HepG2 (cell line): ENCODE measurements around the gene LENG1. TPM values are rescaled to one million over a fixed set of nuclear protein-coding genes. Genes with fewer than 3 reads are reported as not detected.

Experiments used
- AFF4 ChIP-seq: sonication (generic); formaldehyde crosslinking; IDR thresholded peaks from 2 replicates; pipeline ENCODE4 v1.4.0; 2020; ENCODE audit warnings: missing genetic modification reagents
- ATF6 ChIP-seq: sonication (generic); formaldehyde crosslinking; conservative IDR thresholded peaks from 2 replicates; pipeline ENCODE4 v1.4.0; 2020; ENCODE audit warnings: missing genetic modification reagents
- EHMT2 ChIP-seq: fragments of 200-600 bp; sonication (generic); IDR thresholded peaks from 2 replicates; pipeline ENCODE4 v1.7.0; 2017; ENCODE audit warnings: antibody characterized with exemption, low read depth, low read length, borderline replicate concordance
- KLF11 ChIP-seq: IDR thresholded peaks from 2 replicates; pipeline ENCODE4 v1.6.1; 2016; ENCODE audit warnings: missing compliant biosample characterization
- NR2F2 ChIP-seq: IDR thresholded peaks from 2 replicates; pipeline ENCODE4 v1.6.1; 2012; ENCODE audit warnings: low read depth, inconsistent platforms, borderline replicate concordance
- PRDM4 ChIP-seq: sonication (generic); formaldehyde crosslinking; IDR thresholded peaks from 2 replicates; pipeline ENCODE4 v1.9.0; 2021; ENCODE audit warnings: missing genetic modification reagents, borderline replicate concordance
- TBP ChIP-seq: sonication (generic); formaldehyde crosslinking; IDR thresholded peaks from 2 replicates; pipeline ENCODE4 v1.5.0; 2020; ENCODE audit warnings: missing genetic modification reagents
- ZBTB20 ChIP-seq: sonication (generic); formaldehyde crosslinking; IDR thresholded peaks from 2 replicates; pipeline ENCODE4 v1.8.1; 2023; ENCODE audit warnings: missing genetic modification reagents, low read depth, mild to moderate bottlenecking, borderline replicate concordance
- ZBTB21 ChIP-seq: sonication (generic); formaldehyde crosslinking; IDR thresholded peaks from 2 replicates; pipeline ENCODE4 v1.4.0; 2020; ENCODE audit warnings: missing genetic modification reagents
- ZIK1 ChIP-seq: sonication (generic); formaldehyde crosslinking; IDR thresholded peaks from 2 replicates; pipeline ENCODE4 v1.5.0; 2020; ENCODE audit warnings: mild to moderate bottlenecking, low read depth, missing genetic modification reagents, borderline replicate concordance
- ZKSCAN1 ChIP-seq: fragments of 150-350 bp; IDR thresholded peaks from 2 replicates; pipeline ENCODE4 v1.6.1; 2014; ENCODE audit warnings: low read length
- ZMYM4 ChIP-seq: sonication (generic); formaldehyde crosslinking; IDR thresholded peaks from 2 replicates; pipeline ENCODE4 v1.8.1; 2023; ENCODE audit warnings: mild to moderate bottlenecking, missing genetic modification reagents
- ZNF10 ChIP-seq: sonication (generic); formaldehyde crosslinking; IDR thresholded peaks from 2 replicates; pipeline ENCODE4 v1.4.0; 2020; ENCODE audit warnings: mild to moderate bottlenecking, low read depth, missing genetic modification reagents, borderline replicate concordance
- ZNF260 ChIP-seq: sonication (generic); formaldehyde crosslinking; IDR thresholded peaks from 2 replicates; pipeline ENCODE4 v1.4.0; 2020; ENCODE audit warnings: missing genetic modification reagents, low read depth, mild to moderate bottlenecking, borderline replicate concordance
- ZNF30 ChIP-seq: sonication (generic); formaldehyde crosslinking; IDR thresholded peaks from 2 replicates; pipeline ENCODE4 v1.5.0; 2020; ENCODE audit warnings: mild to moderate bottlenecking, missing genetic modification reagents
- ZNF326 ChIP-seq: sonication (generic); formaldehyde crosslinking; IDR thresholded peaks from 2 replicates; pipeline ENCODE4 v1.4.0; 2020; ENCODE audit warnings: missing genetic modification reagents, borderline replicate concordance
- ZNF430 ChIP-seq: sonication (generic); formaldehyde crosslinking; IDR thresholded peaks from 2 replicates; pipeline ENCODE4 v1.9.0; 2021; ENCODE audit warnings: mild to moderate bottlenecking, missing genetic modification reagents
- ZNF547 ChIP-seq: sonication (generic); formaldehyde crosslinking; IDR thresholded peaks from 2 replicates; pipeline ENCODE4 v1.5.1; 2020; ENCODE audit warnings: mild to moderate bottlenecking, missing genetic modification reagents
- ZNF589 ChIP-seq: sonication (generic); formaldehyde crosslinking; conservative IDR thresholded peaks from 2 replicates; pipeline ENCODE4 v1.8.0; 2022; ENCODE audit warnings: mild to moderate bottlenecking, moderate library complexity, missing genetic modification reagents
- ZNF672 ChIP-seq: sonication (generic); formaldehyde crosslinking; IDR thresholded peaks from 2 replicates; pipeline ENCODE4 v1.8.1; 2022; ENCODE audit warnings: missing genetic modification reagents
- ZNF678 ChIP-seq: sonication (generic); formaldehyde crosslinking; IDR thresholded peaks from 2 replicates; pipeline ENCODE4 v1.4.0; 2020; ENCODE audit warnings: mild to moderate bottlenecking, missing genetic modification reagents
- ZNF749 ChIP-seq: sonication (generic); formaldehyde crosslinking; IDR thresholded peaks from 2 replicates; pipeline ENCODE4 v1.8.0; 2022; ENCODE audit warnings: mild to moderate bottlenecking, missing genetic modification reagents, moderate library complexity, borderline replicate concordance
- ZSCAN31 ChIP-seq: sonication (generic); formaldehyde crosslinking; IDR thresholded peaks from 2 replicates; pipeline ENCODE4 v1.5.0; 2020; ENCODE audit warnings: low read depth, mild to moderate bottlenecking, missing genetic modification reagents
- polyA plus RNA-seq, 8 experiments: library from polyadenylated mRNA; depleted of rRNA in 3 of 8; stranded (reverse) in 7 of 8; unstranded in 1 of 8; fragments of >200 nt; fragmentation: Illumina TruSeq in 4 of 8; extraction: Trizol in 4 of 8; gene quantifications; 2 replicates each; pipeline versions ENCODE4 v1.2.1 to v1.2.3, GENCODE V29; 2011 to 2016; ENCODE audit warnings: low read depth in 4 of 8, missing spikeins in 1 of 8, mixed read lengths in 1 of 8; ENCODE audit not compliant: insufficient read depth in 1 of 8
- total RNA-seq, 5 experiments: library from RNA; depleted of rRNA; stranded (reverse); fragments of >200 nt; fragmentation: Illumina TruSeq; extraction: Trizol; gene quantifications; 2 replicates each; pipeline ENCODE4 v1.2.3, GENCODE V29; 2016; ENCODE audit warnings: low read depth in 1 of 5

LENG1 gene
- total and polyA plus RNA-seq, 2 of the 13 experiments (the other 11 are each of a cell fraction or from before 2014, with no cell fraction given): 1.8 to 3.8 TPM

- TF ChIP-seq ZBTB20 (CRISPR knock-in tag) (no peak), ZNF749 (no peak), ZNF589 (CRISPR knock-in tag) (no peak; the same call in 1 of the 2 replicates), ZIK1 (no peak), NR2F2 (no peak), ZMYM4 (CRISPR knock-in tag) (no peak), ZNF10 (no peak), ATF6 (CRISPR knock-in tag) (no peak), PRDM4 (no peak), ZNF672 (no peak), AFF4 (CRISPR knock-in tag) (no peak), ZNF260 (CRISPR knock-in tag) (no peak), ZKSCAN1 (no peak), ZNF547 (no peak), ZNF678 (CRISPR knock-in tag) (no peak), ZSCAN31 (no peak; the same call in 1 of the 2 replicates), ZNF326 (CRISPR knock-in tag) (no peak), ZNF30 (CRISPR knock-in tag) (no peak), ZNF430 (no peak), KLF11 (CRISPR knock-in tag) (no peak), TBP (CRISPR knock-in tag) (no peak), EHMT2 (no peak), ZBTB21 (CRISPR knock-in tag) (peak; percentile 8)
Observed at GRCh38 chr19:54189735-54190502, 30.4 kb upstream of the LENG1 start (continued).
